ENCODE data around the gene RRP1.

- TF ChIP-seq NPAS2 (CRISPR knock-in tag; IDR thresholded peaks at IDR 0.05; ENCODE audit: borderline replicate concordance) (no peak), CTCF (IDR thresholded peaks at IDR 0.05) (no peak), MAX (IDR thresholded peaks at IDR 0.05) (no peak), RFX5 (IDR thresholded peaks at IDR 0.05) (no peak), MAZ (IDR thresholded peaks at IDR 0.05; ENCODE audit: borderline replicate concordance, low read depth, low read length) (no peak), JUN (IDR thresholded peaks at IDR 0.05) (no peak)
These were observed 39.8 kb downstream of the RRP1 start for GRCh38 chr21:43829161-43829560.
